Adrenal gland (tissue), 12 donors: Measurements from ENCODE around the gene SMIM43. TPM values are rescaled to one million over a fixed set of nuclear protein-coding genes. Genes with fewer than 3 reads are reported as not detected.

Source experiments
- DNase-seq, 7 donors: peaks; one replicate each; pipeline ENCODE4 v3.0.0-alpha.2; 2019 to 2020
- H3K27ac ChIP-seq, 5 donors: fragments of 200-600 bp; sonication (generic) in 4 of 5; 1 replicate in 3 of 5; 2 replicates in 2 of 5; pipeline versions ENCODE4 v1.5.1 to v1.8.0; 2016 to 2020; ENCODE audit warnings: mild to moderate bottlenecking in 1 of 5
- H3K27me3 ChIP-seq: fragments of 200-600 bp; 2 replicates; pipeline ENCODE4 v1.8.0; 2021
- H3K36me3 ChIP-seq, 2 donors: fragments of 200-600 bp; replicated peaks in 1 of 2; 1 replicate in 1 of 2; 2 replicates in 1 of 2; pipeline versions ENCODE4 v1.5.1 to v1.8.0; 2018 to 2022
- H3K4me1 ChIP-seq, 2 donors: fragments of 200-600 bp; replicated peaks in 1 of 2; 1 replicate in 1 of 2; 2 replicates in 1 of 2; pipeline versions ENCODE4 v1.5.1 to v1.8.0; 2018 to 2021
- H3K4me3 ChIP-seq, 4 donors: fragments of 200-600 bp; sonication (generic) in 3 of 4; one replicate each; pipeline ENCODE4 v1.5.1; 2016 to 2018
- H3K9me3 ChIP-seq, 3 donors: fragments of 200-600 bp; sonication (generic) in 1 of 3; replicated peaks in 1 of 3; 1 replicate in 2 of 3; 2 replicates in 1 of 3; pipeline versions ENCODE4 v1.5.1 to v1.8.0; 2016 to 2021
- CTCF ChIP-seq, 6 experiments: fragments of 450-650 bp in 4 of 6; fragments of 200-600 bp in 2 of 6; sonication (generic) in 1 of 6; IDR thresholded peaks; 1 replicate in 5 of 6; 2 replicates in 1 of 6; pipeline versions ENCODE4 v1.5.1 to v1.8.0; 2016 to 2021; ENCODE audit warnings: antibody characterized with exemption in 6 of 6, mild to moderate bottlenecking in 2 of 6, moderate library complexity in 1 of 6
- POLR2A ChIP-seq, 2 donors: fragments of 450-650 bp; IDR thresholded peaks; one replicate each; pipeline ENCODE4 v1.6.1; 2017; ENCODE audit warnings: antibody characterized with exemption in 2 of 2, mild to moderate bottlenecking in 2 of 2, moderate library complexity in 1 of 2
- WGBS, 4 donors: extraction: QIAGEN DNeasy Blood & Tissue Kit in 2 of 4; methylation state at CpG; one replicate each; pipeline versions ENCODE4 v1.1.5 to v1.1.7; 2013 to 2017; 5-methylcytosine and 5-hydroxymethylcytosine counted together
- intact Hi-C, 2 donors: fragments of 100-400 bp; cut with DNase I; formaldehyde crosslinking; loops; one replicate each; pipeline versions ENCODE4 v1.14.1 to v1.15.0; 2022 to 2023
- polyA plus RNA-seq, 3 donors: library from polyadenylated mRNA; stranded (reverse); fragments of 200-250 nt in 2 of 3; fragments of 350-450 nt in 1 of 3; fragmentation: Illumina TruSeq in 1 of 3; extraction: RNeasy Lipid Tissue Mini Kit (QIAGEN cat#74804) in 1 of 3; gene quantifications; one replicate each; pipeline ENCODE4 v1.2.3, GENCODE V29; 2013 to 2014
- total RNA-seq, 9 donors: library from RNA; depleted of rRNA in 4 of 9; stranded (reverse); fragments of >200 nt in 4 of 9; fragments of 120-200 nt in 1 of 9; fragmentation: NEBNext Ultra II Directional in 1 of 9; extraction: Animal tissue kit (Norgen Biotek cat#: 25700) in 1 of 9; gene quantifications; one replicate each; pipeline versions ENCODE4 v1.1.0 to v1.2.4, GENCODE V29; 2013 to 2023
- donor health status: healthy with polysubstance abuse.
- donor health status: Bipolar disorder and iron deficiency.
- donor health status: DM: yes; HTN: yes; CAD: no.
- donor health status: DM: no; HTN: no; CAD: no.
- donor health status: DM: no; HTN: no; CAD: no.
- donor health status: DM: yes; HTN: yes; CAD: no.

The SMIM43 gene
- total and polyA plus RNA-seq, 12 donors: 0.14 to 0.20 (median 0.16) TPM; not detected in 9

DNA sequence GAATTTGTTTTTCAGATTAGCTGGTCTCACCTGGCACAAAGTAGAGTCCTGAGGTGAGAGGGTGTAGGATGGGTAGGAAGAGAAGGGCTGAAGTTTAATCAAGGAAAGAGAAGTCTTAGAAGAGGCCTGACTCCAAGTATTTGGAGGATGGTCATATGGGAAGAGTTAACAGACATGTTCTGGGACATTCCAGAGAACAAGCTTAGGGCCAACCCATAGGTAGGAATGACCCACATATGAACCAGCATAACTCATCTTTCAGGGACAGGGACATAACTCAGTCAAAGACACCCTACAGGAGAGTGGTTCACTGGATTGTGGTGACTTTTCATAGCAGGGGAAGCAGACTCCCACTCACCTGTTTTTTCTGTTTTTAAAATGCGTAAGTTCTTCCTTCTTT, 40.3 kb downstream of the SMIM43 start:
- WGBS, 4 donors: 95 to 97% (median 96%) methylated on average over 1 of the region's 1 CpG
- H3K4me1 ChIP-seq: no peaks in the 10 kb centered on the region
- H3K4me3 ChIP-seq: no peak overlapping the region
- H3K36me3 ChIP-seq: no peaks in the 10 kb centered on the region
- no peak overlapping the region for H3K27ac ChIP-seq
- no peak for DNase-seq
- no peak for TF ChIP-seq POLR2A (IDR thresholded peaks at IDR 0.05)
- TF ChIP-seq CTCF (IDR thresholded peaks at IDR 0.05): no peak
- H3K27me3 ChIP-seq: no peaks in the 10 kb centered on the region
- H3K9me3 ChIP-seq: no peaks in the 10 kb centered on the region
- intact Hi-C loops: loop anchor here in 1 of 2 donors (5.0 kb wide), 1 partner anchor 37 kb away; no protein-coding TSS in a partner anchor

DNA sequence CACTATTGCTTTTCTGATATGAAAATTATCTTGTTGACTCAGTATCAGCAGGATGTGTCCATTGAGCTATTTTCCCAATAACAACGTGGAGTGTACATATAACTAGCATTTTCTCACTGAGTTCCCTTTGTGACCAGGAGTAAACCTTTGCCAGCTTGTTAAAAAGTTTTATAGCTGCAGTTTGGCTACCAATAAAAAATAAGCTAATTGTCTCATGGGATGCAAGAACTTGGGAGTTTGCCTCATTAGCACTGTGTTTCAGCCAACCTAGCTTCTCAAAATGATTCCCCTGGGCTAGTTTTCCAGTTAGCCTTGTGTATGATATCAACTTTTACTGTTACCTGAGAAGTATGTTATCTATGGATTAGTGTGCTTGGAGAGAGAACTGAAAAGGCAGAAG, 43.3 kb downstream of the SMIM43 start:
- Histone ChIP-seq H3K36me3 (no peaks in the 10 kb centered on the region), H3K9me3 (no peaks in the 10 kb centered on the region), H3K4me1 (no peaks in the 10 kb centered on the region), H3K27me3 (no peaks in the 10 kb centered on the region), H3K27ac (no peak overlapping the region), H3K4me3 (no peak overlapping the region)
- intact Hi-C loops: no loop called here
- WGBS, 4 donors: 72 to 86% (median 83%) methylated on average over 1 of the region's 1 CpG
- no peak for DNase-seq
- no peak for TF ChIP-seq POLR2A (IDR thresholded peaks at IDR 0.05)
- TF ChIP-seq CTCF (IDR thresholded peaks at IDR 0.05): no peak

DNA sequence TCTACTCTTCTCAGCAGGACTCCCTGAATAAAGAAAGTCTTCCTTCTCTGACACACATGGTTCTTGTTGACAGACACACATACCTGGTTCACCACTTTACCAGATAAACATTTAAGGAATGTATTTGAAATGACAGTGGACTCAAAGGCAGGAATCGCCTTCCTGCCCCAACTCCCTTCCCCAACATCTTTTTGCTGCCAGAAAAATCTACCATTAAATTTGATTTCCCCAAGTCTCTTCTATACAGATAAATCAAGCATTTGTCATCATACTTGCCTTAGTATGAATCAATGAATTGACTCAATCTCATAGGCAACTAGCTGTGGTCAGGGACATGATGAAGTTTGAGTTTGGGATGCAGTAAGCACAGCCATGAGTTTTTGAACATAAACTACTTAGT, 44.9 kb downstream of the SMIM43 start:
- TF ChIP-seq POLR2A (IDR thresholded peaks at IDR 0.05) (no peak), CTCF (IDR thresholded peaks at IDR 0.05) (no peak)
- no peak overlapping the region for H3K27ac ChIP-seq
- no peak for DNase-seq
- H3K9me3 ChIP-seq: no peaks in the 10 kb centered on the region
- intact Hi-C loops: no loop called here
- H3K27me3 ChIP-seq: no peaks in the 10 kb centered on the region
- H3K4me3 ChIP-seq: no peak overlapping the region
- WGBS, 4 donors: 63 to 73% (median 66%) methylated on average over 1 of the region's 1 CpG
- no peaks in the 10 kb centered on the region for H3K36me3 ChIP-seq
- no peaks in the 10 kb centered on the region for H3K4me1 ChIP-seq

DNA sequence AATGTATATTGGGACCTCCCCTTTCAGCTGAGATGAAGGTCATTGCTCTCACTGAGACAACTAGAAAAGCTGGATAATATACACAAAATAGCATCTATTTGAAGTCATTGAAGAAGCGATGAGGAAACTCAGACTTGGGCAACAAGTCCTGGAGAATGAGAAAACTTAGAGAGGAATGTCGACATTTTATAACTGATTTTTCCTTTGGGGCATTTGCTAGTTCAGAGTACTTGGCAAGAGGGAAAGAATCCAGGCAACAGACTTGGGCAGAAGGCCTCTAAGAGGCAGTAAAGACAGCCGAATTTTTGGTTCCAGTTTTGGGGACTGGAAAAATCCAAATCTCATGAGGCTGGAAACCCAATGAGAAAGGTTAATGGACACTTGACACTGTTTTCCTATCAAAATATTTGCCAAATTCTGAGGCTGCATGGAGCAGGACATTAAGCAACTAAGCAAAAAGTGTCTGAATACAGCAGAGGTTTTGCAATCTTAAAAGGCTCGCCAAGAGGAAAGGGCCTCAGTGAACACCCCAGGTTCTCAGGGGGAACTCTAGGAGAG, 47.2 kb downstream of the SMIM43 start:
- peak in 1 of 7 donors; percentile 13 for DNase-seq
- intact Hi-C loops: no loop called here
- Histone ChIP-seq H3K27me3 (no peaks in the 10 kb centered on the region), H3K27ac (peak overlapping the region in 1 of 5 donors; percentile 2), H3K4me1 (no peaks in the 10 kb centered on the region), H3K4me3 (no peak overlapping the region), H3K9me3 (no peaks in the 10 kb centered on the region), H3K36me3 (no peaks in the 10 kb centered on the region)
- TF ChIP-seq CTCF (IDR thresholded peaks at IDR 0.05) (no peak), POLR2A (IDR thresholded peaks at IDR 0.05) (no peak)
- WGBS, 4 donors: 54 to 78% (median 61%) methylated on average over 3 to 4 of the region's 4 CpGs
